GM12873 (cell line): ENCODE data around the gene ARHGAP35.

ENCODE experiments used
- CTCF ChIP-seq: IDR thresholded peaks from 2 replicates; pipeline ENCODE4 v1.5.1; 2012; ENCODE audit warnings: low read depth, mild to moderate bottlenecking, moderate library complexity, low read length, control low read depth; ENCODE audit not compliant: insufficient read depth; ENCODE audit errors: missing control alignments

The ARHGAP35 gene

DNA sequence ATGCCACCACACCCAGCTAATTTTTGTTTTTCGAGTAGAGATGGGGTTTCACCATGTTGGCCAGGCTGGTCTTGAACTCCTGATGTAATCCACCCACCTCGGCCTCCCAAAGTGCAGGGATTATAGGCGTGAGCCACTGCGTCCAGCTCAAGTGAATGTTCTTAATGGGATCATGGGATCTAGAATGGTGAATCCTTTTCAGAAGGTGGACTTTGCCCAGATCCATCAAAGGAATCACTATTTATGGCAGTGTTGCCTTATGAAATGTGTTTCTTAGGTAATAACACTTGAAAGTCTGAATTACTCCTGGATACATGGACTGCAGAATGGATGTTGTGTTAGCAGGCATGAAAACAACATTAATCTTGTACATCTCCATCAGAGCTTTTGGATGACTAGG, 20.3 kb downstream of the ARHGAP35 start:
- TF ChIP-seq CTCF = no peak

DNA sequence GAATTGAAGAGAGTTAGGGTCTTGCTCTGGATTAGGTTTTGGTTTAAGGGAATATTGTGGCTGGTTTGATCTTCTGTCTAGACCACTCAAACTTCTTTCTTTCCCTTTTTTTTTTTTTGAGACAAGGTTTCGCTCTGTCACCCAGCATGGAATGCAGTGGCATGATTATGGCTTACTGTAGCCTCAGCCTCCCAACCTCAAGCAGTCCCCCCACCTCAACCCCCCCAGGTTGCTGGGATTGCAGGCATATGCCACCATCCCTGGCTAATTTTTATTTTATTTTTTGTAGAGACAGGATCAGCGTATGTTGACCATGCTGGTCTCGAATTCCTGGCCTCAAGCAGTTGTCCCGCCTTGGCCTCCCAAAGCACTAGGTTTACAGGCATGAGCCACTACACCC, 21.2 kb downstream of the ARHGAP35 start:
- no peak for TF ChIP-seq CTCF

DNA sequence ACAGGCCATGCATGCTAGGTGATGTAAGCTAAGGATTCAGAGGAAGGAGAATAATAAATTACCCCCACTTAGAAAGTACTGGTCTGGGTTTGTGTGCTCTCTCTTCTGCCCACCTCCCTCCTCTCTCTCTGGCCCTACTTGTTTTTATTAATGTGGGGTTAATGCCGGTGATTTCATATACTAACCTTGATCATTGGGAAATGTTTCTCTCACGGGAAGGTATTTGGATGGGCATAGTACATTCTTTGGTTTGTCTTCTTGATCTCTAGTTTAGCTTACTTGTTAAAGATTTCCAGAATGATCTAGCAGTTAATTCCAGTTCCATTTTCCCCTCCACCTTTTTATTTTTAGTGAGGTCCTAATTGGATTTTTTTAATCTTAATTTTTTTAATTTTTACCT, 24.6 kb downstream of the ARHGAP35 start:
- TF ChIP-seq CTCF = no peak

DNA sequence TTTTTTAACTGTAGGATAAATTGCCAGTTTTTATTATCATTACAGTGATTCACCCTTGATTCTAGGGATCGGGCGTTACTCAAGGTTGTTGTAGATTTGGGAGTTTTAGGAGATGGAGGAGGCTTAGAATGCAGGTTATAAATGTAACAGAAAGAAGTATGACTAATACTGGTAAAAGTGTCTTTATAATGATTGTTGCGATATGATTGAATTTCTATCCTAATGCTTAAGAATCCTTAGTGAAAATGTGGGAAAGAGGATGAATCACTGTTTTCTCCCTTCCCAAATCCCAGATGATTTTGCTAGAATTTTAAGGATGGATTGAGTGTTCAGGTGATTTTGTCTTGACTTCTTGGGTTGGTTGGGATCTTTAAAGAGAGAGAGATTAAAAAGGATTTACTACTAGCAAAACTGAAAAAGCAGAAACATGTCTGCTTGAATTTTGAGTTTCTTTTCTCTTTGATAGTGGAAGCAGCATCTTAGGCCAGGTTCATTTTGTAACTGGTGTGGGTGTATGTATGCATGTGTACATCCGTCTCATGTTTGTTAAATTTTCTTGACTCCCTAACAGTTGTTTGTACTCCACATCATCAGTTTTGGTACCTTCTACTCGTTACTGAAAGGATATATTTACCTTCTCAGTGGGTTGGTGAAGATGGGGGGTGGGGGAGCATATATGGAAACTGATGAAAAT, 25.9 kb downstream of the ARHGAP35 start:
- no peak for TF ChIP-seq CTCF

- no peak for TF ChIP-seq CTCF
These were observed 26.5 kb downstream of the ARHGAP35 start for GRCh38 chr19:46887240-46887782.

DNA sequence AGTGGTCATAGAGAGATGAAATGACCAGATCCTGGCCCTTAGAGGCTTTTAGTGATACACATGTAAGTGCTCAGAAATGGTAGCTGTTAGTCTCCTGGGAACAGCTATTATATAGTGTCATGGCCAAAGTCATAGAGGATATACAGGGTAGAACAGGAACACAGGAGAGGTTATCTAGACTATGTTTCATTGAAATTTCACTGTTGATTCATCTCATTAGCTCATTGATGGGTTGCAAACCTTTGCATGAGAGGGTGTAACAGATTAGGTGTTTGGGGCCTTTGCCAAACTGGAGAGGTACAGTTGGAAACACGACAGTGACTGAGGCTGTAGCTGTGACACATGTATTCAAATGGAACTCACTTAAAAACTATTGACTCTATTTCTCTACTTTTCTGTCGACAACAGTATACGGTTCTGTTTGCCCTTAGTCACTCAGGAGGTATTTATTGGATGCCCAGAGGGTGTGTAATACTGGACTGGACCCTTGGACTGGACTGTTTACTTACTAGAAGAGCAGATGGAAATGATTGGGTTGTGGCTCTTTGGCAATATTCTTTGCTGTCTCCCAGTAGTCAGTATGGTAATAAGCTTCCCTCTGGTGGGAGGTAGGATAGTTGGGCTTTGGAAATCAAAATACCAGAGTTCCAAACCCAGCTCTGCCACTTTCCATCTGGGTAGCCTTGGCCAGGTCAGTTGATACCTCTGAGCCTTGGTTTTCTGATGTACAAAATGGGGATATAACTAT, 29.8 kb downstream of the ARHGAP35 start:
- no peak for TF ChIP-seq CTCF
